Measurements from ENCODE around the gene CRYBB1.
A peak's percentile ranks its signal among the peaks of the same experiment; 100 is the strongest.

The CRYBB1 gene

GRCh38 chr22:26602127-26602526 is 15.7 kb downstream of the CRYBB1 start:
- DNase-seq: no peak

GRCh38 chr22:26601726-26602125 is 16.1 kb downstream of the CRYBB1 start:
- no peak for DNase-seq

- DNase-seq: no peak
These were observed 18.3 kb downstream of the CRYBB1 start for GRCh38 chr22:26599505-26599904.

GRCh38 chr22:26597480-26597879 is 20.3 kb downstream of the CRYBB1 start:
- DNase-seq: no peak

- no peak for DNase-seq
These were observed 20.8 kb downstream of the CRYBB1 start for GRCh38 chr22:26597026-26597425.

- no peak for DNase-seq
These were observed 24.1 kb downstream of the CRYBB1 start for GRCh38 chr22:26593763-26594162.

- peak in 3 of 6 experiments; percentile 33 to 42 (median 34) for DNase-seq
These were observed 25.4 kb downstream of the CRYBB1 start for GRCh38 chr22:26592421-26592891.

- DNase-seq: peak; percentile 53 to 91 (median 78)
These were observed 27.7 kb downstream of the CRYBB1 start, which contains the start of gene TPST2 for GRCh38 chr22:26589845-26590736. Gene TPST2 (minus strand): TSS chr22:26590132. CDS start chr22:26541630, 48,502 bp downstream.

- DNase-seq: peak in 3 of 6 experiments; percentile 24 to 57 (median 54)
These were observed 28.4 kb downstream of the CRYBB1 start for GRCh38 chr22:26589367-26589844.

- no peak for DNase-seq
These were observed 29.0 kb downstream of the CRYBB1 start for GRCh38 chr22:26588729-26589366.

GRCh38 chr22:26587991-26588613 is 29.7 kb downstream of the CRYBB1 start:
- no peak for DNase-seq

- peak in 2 of 6 experiments; percentile 29 to 34 for DNase-seq
These were observed 31.1 kb downstream of the CRYBB1 start for GRCh38 chr22:26586556-26587325.

- no peak for DNase-seq
These were observed 32.6 kb downstream of the CRYBB1 start for GRCh38 chr22:26585104-26585790.

- DNase-seq: no peak
These were observed 33.8 kb downstream of the CRYBB1 start for GRCh38 chr22:26584010-26584409.

- DNase-seq: no peak
These were observed 36.1 kb downstream of the CRYBB1 start for GRCh38 chr22:26581633-26582168.

- no peak for DNase-seq
These were observed 36.8 kb downstream of the CRYBB1 start for GRCh38 chr22:26581026-26581425.

- DNase-seq: no peak
These were observed 37.4 kb downstream of the CRYBB1 start for GRCh38 chr22:26580240-26580962.

GRCh38 chr22:26579331-26579886 is 38.4 kb downstream of the CRYBB1 start:
- DNase-seq: peak in 5 of 6 experiments; percentile 13 to 58 (median 27)

- no peak for DNase-seq
These were observed 40.7 kb downstream of the CRYBB1 start for GRCh38 chr22:26577081-26577480.

- no peak for DNase-seq
These were observed 41.7 kb downstream of the CRYBB1 start for GRCh38 chr22:26576026-26576680.
